GM15510 (cell line): Measurements from ENCODE around the gene NHLRC3.

Source experiments
- POLR2A ChIP-seq: IDR thresholded peaks from 3 replicates; pipeline ENCODE4 v1.6.1; 2011; ENCODE audit warnings: borderline replicate concordance; ENCODE audit not compliant: insufficient read length; ENCODE audit errors: extremely low read depth

NHLRC3 gene

GRCh38 chr13:39091586-39091985 lies 53.3 kb downstream of the NHLRC3 start:
- no peak for TF ChIP-seq POLR2A

- no peak for TF ChIP-seq POLR2A
Observed at GRCh38 chr13:39095500-39095899, 57.2 kb downstream of the NHLRC3 start.

- TF ChIP-seq POLR2A, result no peak
Observed at GRCh38 chr13:39099231-39099630, 61.0 kb downstream of the NHLRC3 start.
